ENCODE data around the gene AIPL1.

The AIPL1 gene

DNA sequence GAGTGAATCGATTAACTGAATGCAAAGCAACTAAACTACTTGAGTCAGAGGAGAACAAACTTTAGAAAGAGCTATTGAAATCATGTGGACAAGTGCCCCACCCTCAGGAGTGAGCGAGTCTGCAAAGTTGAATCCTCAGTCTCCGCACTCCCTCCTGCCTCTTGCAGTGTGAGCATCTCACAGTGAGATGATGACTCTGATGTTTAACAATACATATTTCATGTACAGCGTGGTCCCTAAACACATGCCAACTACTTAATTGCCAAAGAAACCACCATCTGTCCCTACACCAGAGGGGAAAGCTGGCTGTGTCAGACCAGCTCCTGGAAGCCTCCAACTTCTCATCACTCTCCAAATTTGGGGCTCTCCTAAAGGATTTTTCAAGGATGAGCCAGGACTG lies 40.5 kb upstream of the AIPL1 start:
- H3K9me3 ChIP-seq (ENCODE audit: control insufficient read depth in 1 of 2, low read length in 2 of 2): no peaks in the 10 kb centered on the region
- H3K4me3 ChIP-seq (ENCODE audit: low read depth in 1 of 2, low read length in 2 of 2): no peak overlapping the region
- no peaks in the 10 kb centered on the region for H3K4me1 ChIP-seq (ENCODE audit: control insufficient read depth in 1 of 2, insufficient read depth in 2 of 2, low read length in 2 of 2)
- no peaks in the 10 kb centered on the region for H3K36me3 ChIP-seq (ENCODE audit: control insufficient read depth in 1 of 2, insufficient read depth in 2 of 2, low read length in 2 of 2)
- no peaks in the 10 kb centered on the region for H3K27me3 ChIP-seq (ENCODE audit: control insufficient read depth in 1 of 2, insufficient read depth in 2 of 2, low read length in 2 of 2)
- no peak overlapping the region for H3K27ac ChIP-seq (ENCODE audit: low read depth, low read length)
- H3K9ac ChIP-seq (ENCODE audit: low read depth in 1 of 2, low read length in 2 of 2): no peak overlapping the region

DNA sequence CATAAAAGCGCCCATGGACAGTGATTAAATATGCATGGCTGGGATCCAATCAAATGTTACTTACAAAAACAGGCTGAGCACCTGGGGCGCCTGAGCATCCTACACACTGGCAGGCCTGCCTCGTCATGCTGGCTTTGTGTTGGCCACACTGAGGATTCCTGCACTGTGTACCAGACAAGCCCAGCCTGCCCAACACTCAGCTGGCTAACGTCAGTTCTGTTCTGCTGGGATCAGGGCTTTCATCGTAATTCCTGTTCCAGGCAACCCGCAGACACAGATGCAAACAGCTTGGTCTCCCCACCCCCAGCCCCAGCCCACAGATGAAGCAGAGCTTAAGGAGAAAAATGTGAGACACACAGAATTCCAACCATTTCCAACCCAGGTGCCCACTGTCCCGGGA lies 40.0 kb upstream of the AIPL1 start:
- Histone ChIP-seq H3K27ac (ENCODE audit: low read depth, low read length) (no peak overlapping the region), H3K27me3 (ENCODE audit: control insufficient read depth in 1 of 2, insufficient read depth in 2 of 2, low read length in 2 of 2) (no peaks in the 10 kb centered on the region), H3K4me1 (ENCODE audit: control insufficient read depth in 1 of 2, insufficient read depth in 2 of 2, low read length in 2 of 2) (no peaks in the 10 kb centered on the region), H3K9ac (ENCODE audit: low read depth in 1 of 2, low read length in 2 of 2) (no peak overlapping the region), H3K4me3 (ENCODE audit: low read depth in 1 of 2, low read length in 2 of 2) (no peak overlapping the region), H3K36me3 (ENCODE audit: control insufficient read depth in 1 of 2, insufficient read depth in 2 of 2, low read length in 2 of 2) (no peaks in the 10 kb centered on the region), H3K9me3 (ENCODE audit: control insufficient read depth in 1 of 2, low read length in 2 of 2) (no peaks in the 10 kb centered on the region)

DNA sequence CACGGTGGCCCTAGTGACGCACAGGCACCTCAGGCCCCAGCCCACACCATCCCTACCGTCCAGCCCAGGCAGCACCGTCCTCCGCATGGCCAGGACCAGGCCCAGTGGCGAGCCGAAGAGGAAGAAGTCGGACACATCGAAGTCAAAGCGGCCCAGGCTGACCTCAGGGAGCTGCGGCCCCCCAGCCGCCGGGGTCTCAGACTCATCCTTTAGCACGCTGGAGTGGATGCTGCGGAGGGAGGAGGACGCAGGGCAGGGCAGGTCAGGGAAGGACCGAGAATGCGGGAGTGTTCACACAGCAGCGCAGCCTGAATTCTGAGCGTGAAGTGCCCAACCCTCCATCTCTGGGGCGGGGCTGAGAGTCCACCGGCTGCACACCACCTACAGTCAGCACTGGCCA lies 39.5 kb upstream of the AIPL1 start:
- Histone ChIP-seq H3K9me3 (ENCODE audit: control insufficient read depth in 1 of 2, low read length in 2 of 2) (no peaks in the 10 kb centered on the region), H3K36me3 (ENCODE audit: control insufficient read depth in 1 of 2, insufficient read depth in 2 of 2, low read length in 2 of 2) (no peaks in the 10 kb centered on the region), H3K27me3 (ENCODE audit: control insufficient read depth in 1 of 2, insufficient read depth in 2 of 2, low read length in 2 of 2) (no peaks in the 10 kb centered on the region), H3K27ac (ENCODE audit: low read depth, low read length) (no peak overlapping the region), H3K9ac (ENCODE audit: low read depth in 1 of 2, low read length in 2 of 2) (no peak overlapping the region), H3K4me3 (ENCODE audit: low read depth in 1 of 2, low read length in 2 of 2) (no peak overlapping the region), H3K4me1 (ENCODE audit: control insufficient read depth in 1 of 2, insufficient read depth in 2 of 2, low read length in 2 of 2) (no peaks in the 10 kb centered on the region)

DNA sequence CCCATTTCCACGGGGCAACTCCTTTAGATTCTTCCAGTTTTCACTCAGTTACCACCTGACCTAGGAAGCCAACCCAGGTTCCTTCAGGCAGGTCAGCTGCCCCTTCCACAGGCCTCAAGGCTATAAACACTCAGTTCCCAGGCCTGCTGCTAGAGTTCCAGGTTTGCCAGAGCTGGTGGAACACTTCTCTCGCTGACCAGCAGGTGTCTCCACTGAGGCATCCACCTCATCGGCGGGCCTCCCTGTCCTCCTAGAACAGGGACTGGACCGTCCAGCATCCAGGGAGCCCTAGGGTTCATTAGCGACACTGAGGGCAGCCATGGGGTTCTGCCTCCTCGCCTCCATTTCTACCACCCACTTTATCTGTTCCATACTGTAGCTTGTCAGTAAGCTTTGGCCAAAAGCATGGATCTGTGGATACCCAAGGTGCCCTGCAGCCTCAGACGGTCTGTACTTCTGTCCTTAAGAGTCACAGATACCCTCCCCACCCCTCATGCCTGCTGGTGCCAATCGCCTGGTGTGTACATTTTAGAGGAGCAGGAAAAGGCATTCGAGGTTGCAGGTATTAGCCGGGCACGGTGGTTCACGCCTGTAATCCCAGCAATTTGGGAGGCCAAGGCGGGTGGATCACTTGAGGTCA lies 38.3 kb upstream of the AIPL1 start:
- H3K27me3 ChIP-seq (ENCODE audit: control insufficient read depth in 1 of 2, insufficient read depth in 2 of 2, low read length in 2 of 2): no peaks in the 10 kb centered on the region
- H3K36me3 ChIP-seq (ENCODE audit: control insufficient read depth in 1 of 2, insufficient read depth in 2 of 2, low read length in 2 of 2): no peaks in the 10 kb centered on the region
- H3K9ac ChIP-seq (ENCODE audit: low read depth in 1 of 2, low read length in 2 of 2): no peak overlapping the region
- H3K4me1 ChIP-seq (ENCODE audit: control insufficient read depth in 1 of 2, insufficient read depth in 2 of 2, low read length in 2 of 2): no peaks in the 10 kb centered on the region
- H3K4me3 ChIP-seq (ENCODE audit: low read depth in 1 of 2, low read length in 2 of 2): no peak overlapping the region
- no peak overlapping the region for H3K27ac ChIP-seq (ENCODE audit: low read depth, low read length)
- H3K9me3 ChIP-seq (ENCODE audit: control insufficient read depth in 1 of 2, low read length in 2 of 2): no peaks in the 10 kb centered on the region

DNA sequence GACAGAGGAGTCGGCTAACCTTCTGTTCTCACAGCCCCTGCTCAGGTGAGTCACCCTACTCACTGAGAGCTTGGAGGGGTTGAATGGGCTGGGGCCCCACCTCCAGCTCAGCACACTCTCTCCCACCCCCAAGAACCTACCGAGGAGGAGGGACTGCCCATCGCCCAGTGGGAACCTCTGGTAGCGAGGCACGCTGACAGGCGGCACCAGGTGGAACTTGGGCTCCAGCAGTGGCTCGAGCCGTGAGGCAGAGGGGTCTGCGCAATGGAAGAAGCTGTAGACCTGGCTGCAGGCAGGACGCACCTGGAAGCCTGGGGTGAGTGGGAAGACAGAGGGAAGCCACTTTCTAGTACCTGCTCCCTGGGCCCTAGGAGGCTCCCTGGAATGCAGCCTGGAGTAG lies 37.6 kb upstream of the AIPL1 start:
- Histone ChIP-seq H3K9me3 (ENCODE audit: control insufficient read depth in 1 of 2, low read length in 2 of 2) (no peaks in the 10 kb centered on the region), H3K27ac (ENCODE audit: low read depth, low read length) (no peak overlapping the region), H3K9ac (ENCODE audit: low read depth in 1 of 2, low read length in 2 of 2) (no peak overlapping the region), H3K27me3 (ENCODE audit: control insufficient read depth in 1 of 2, insufficient read depth in 2 of 2, low read length in 2 of 2) (no peaks in the 10 kb centered on the region), H3K36me3 (ENCODE audit: control insufficient read depth in 1 of 2, insufficient read depth in 2 of 2, low read length in 2 of 2) (no peaks in the 10 kb centered on the region), H3K4me1 (ENCODE audit: control insufficient read depth in 1 of 2, insufficient read depth in 2 of 2, low read length in 2 of 2) (no peaks in the 10 kb centered on the region), H3K4me3 (ENCODE audit: low read depth in 1 of 2, low read length in 2 of 2) (no peak overlapping the region)

- H3K4me3 ChIP-seq (ENCODE audit: low read depth in 1 of 2, low read length in 2 of 2): no peak overlapping the region
- no peaks in the 10 kb centered on the region for H3K27me3 ChIP-seq (ENCODE audit: control insufficient read depth in 1 of 2, insufficient read depth in 2 of 2, low read length in 2 of 2)
- H3K9ac ChIP-seq (ENCODE audit: low read depth in 1 of 2, low read length in 2 of 2): no peak overlapping the region
- H3K27ac ChIP-seq (ENCODE audit: low read depth, low read length): no peak overlapping the region
- H3K9me3 ChIP-seq (ENCODE audit: control insufficient read depth in 1 of 2, low read length in 2 of 2): no peaks in the 10 kb centered on the region
- H3K4me1 ChIP-seq (ENCODE audit: control insufficient read depth in 1 of 2, insufficient read depth in 2 of 2, low read length in 2 of 2): no peaks in the 10 kb centered on the region
- no peaks in the 10 kb centered on the region for H3K36me3 ChIP-seq (ENCODE audit: control insufficient read depth in 1 of 2, insufficient read depth in 2 of 2, low read length in 2 of 2)
Measured at GRCh38 chr17:6471531-6472465, 36.9 kb upstream of the AIPL1 start.

- Histone ChIP-seq H3K4me1 (ENCODE audit: control insufficient read depth in 1 of 2, insufficient read depth in 2 of 2, low read length in 2 of 2) (no peaks in the 10 kb centered on the region), H3K4me3 (ENCODE audit: low read depth in 1 of 2, low read length in 2 of 2) (no peak overlapping the region), H3K27ac (ENCODE audit: low read depth, low read length) (no peak overlapping the region), H3K9me3 (ENCODE audit: control insufficient read depth in 1 of 2, low read length in 2 of 2) (no peaks in the 10 kb centered on the region), H3K9ac (ENCODE audit: low read depth in 1 of 2, low read length in 2 of 2) (no peak overlapping the region), H3K36me3 (ENCODE audit: control insufficient read depth in 1 of 2, insufficient read depth in 2 of 2, low read length in 2 of 2) (no peaks in the 10 kb centered on the region), H3K27me3 (ENCODE audit: control insufficient read depth in 1 of 2, insufficient read depth in 2 of 2, low read length in 2 of 2) (no peaks in the 10 kb centered on the region)
Measured at GRCh38 chr17:6470751-6471521, 36.0 kb upstream of the AIPL1 start.

GRCh38 chr17:6470146-6470718 lies 35.3 kb upstream of the AIPL1 start:
- Histone ChIP-seq H3K27me3 (ENCODE audit: control insufficient read depth in 1 of 2, insufficient read depth in 2 of 2, low read length in 2 of 2) (no peaks in the 10 kb centered on the region), H3K4me1 (ENCODE audit: control insufficient read depth in 1 of 2, insufficient read depth in 2 of 2, low read length in 2 of 2) (no peaks in the 10 kb centered on the region), H3K27ac (ENCODE audit: low read depth, low read length) (no peak overlapping the region), H3K9ac (ENCODE audit: low read depth in 1 of 2, low read length in 2 of 2) (no peak overlapping the region), H3K9me3 (ENCODE audit: control insufficient read depth in 1 of 2, low read length in 2 of 2) (no peaks in the 10 kb centered on the region), H3K36me3 (ENCODE audit: control insufficient read depth in 1 of 2, insufficient read depth in 2 of 2, low read length in 2 of 2) (no peaks in the 10 kb centered on the region), H3K4me3 (ENCODE audit: low read depth in 1 of 2, low read length in 2 of 2) (no peak overlapping the region)

- H3K4me3 ChIP-seq (ENCODE audit: low read depth in 1 of 2, low read length in 2 of 2): no peak overlapping the region
- no peaks in the 10 kb centered on the region for H3K36me3 ChIP-seq (ENCODE audit: control insufficient read depth in 1 of 2, insufficient read depth in 2 of 2, low read length in 2 of 2)
- H3K4me1 ChIP-seq (ENCODE audit: control insufficient read depth in 1 of 2, insufficient read depth in 2 of 2, low read length in 2 of 2): no peaks in the 10 kb centered on the region
- H3K9me3 ChIP-seq (ENCODE audit: control insufficient read depth in 1 of 2, low read length in 2 of 2): no peaks in the 10 kb centered on the region
- no peak overlapping the region for H3K27ac ChIP-seq (ENCODE audit: low read depth, low read length)
- no peaks in the 10 kb centered on the region for H3K27me3 ChIP-seq (ENCODE audit: control insufficient read depth in 1 of 2, insufficient read depth in 2 of 2, low read length in 2 of 2)
- H3K9ac ChIP-seq (ENCODE audit: low read depth in 1 of 2, low read length in 2 of 2): no peak overlapping the region
Measured at GRCh38 chr17:6468051-6468790, 33.3 kb upstream of the AIPL1 start.
